ENCODE measurements around the gene MELTF. TPM values are rescaled to one million over a fixed set of nuclear protein-coding genes. Genes with fewer than 3 reads are reported as not detected.
A peak's percentile ranks its signal among the peaks of the same experiment; 100 is the strongest.

MELTF gene
- total RNA-seq, 1 experiment from 2014 or later: 9.2 TPM

- Mint-ChIP-seq H3K4me1 (peaks cover 2 to 11% of the 10 kb centered on the region in 2 experiments; a peak in 3 of 4 replicates), H3K27ac (no peak overlapping the region; a peak in 1 of 7 replicates), H3K9me3 (no peaks in the 10 kb centered on the region; a peak in 1 of 5 replicates), H3K27me3 (ENCODE audit: low read depth) (peaks cover 3% of the 10 kb centered on the region; the same call in 1 of the 2 replicates), H3K4me3 (no peak overlapping the region), H3K36me3 (ENCODE audit: insufficient read depth in 1 of 3, low read depth in 3 of 3) (no peaks in the 10 kb centered on the region)
- no peak for TF ChIP-seq CTCF (conservative IDR thresholded peaks at IDR 0.05)
- Histone ChIP-seq H3K4me2 (ENCODE audit: insufficient read depth, insufficient read length, low read length) (no peak overlapping the region), H3K27me3 (ENCODE audit: insufficient read depth, low read length) (0 out of 2 replicates have a peak, but pooled peaks cover 2% of the 10 kb centered on the region), H4K8ac (replicated peaks; ENCODE audit: insufficient read length, low read depth, low read length) (no peak overlapping the region), H3K79me1 (ENCODE audit: insufficient read depth, low read depth, low read length, poor library complexity, severe bottlenecking) (no peaks in the 10 kb centered on the region), H2BK12ac (ENCODE audit: insufficient read length, low read depth, low read length) (no peak overlapping the region), H4K20me1 (ENCODE audit: control insufficient read depth, insufficient read depth, insufficient read length) (no peaks in the 10 kb centered on the region), H3K4me1 (ENCODE audit: insufficient read depth, low read length) (no peaks in the 10 kb centered on the region), H2BK15ac (ENCODE audit: low read depth, low read length) (no peak overlapping the region), H2AFZ (ENCODE audit: low read length) (no peak overlapping the region), H4K91ac (ENCODE audit: insufficient read length, low read depth, low read length) (no peak overlapping the region), H3K79me2 (ENCODE audit: insufficient read depth, low read length) (no peaks in the 10 kb centered on the region), H3K18ac (ENCODE audit: insufficient read length, low read depth, low read length) (no peak overlapping the region), H2BK120ac (ENCODE audit: low read depth, low read length, poor library complexity, severe bottlenecking) (no peak overlapping the region), H3K9me3 (ENCODE audit: control insufficient read depth, low read depth, low read length) (no peaks in the 10 kb centered on the region), H3K4ac (ENCODE audit: low read depth, low read length) (no peak overlapping the region), H4K5ac (ENCODE audit: insufficient read length, low read depth, low read length) (no peak overlapping the region), H3K23me2 (ENCODE audit: insufficient read length, low read depth, low read length, poor library complexity, severe bottlenecking) (no peaks in the 10 kb centered on the region), H2BK5ac (ENCODE audit: insufficient read length, low read length) (no peak overlapping the region), H3K9ac (ENCODE audit: extremely low read depth, insufficient read length, low read length) (no peak overlapping the region), H2BK20ac (ENCODE audit: low read depth, low read length, poor library complexity, severe bottlenecking) (no peak overlapping the region), H3K14ac (ENCODE audit: insufficient read depth, low read length) (no peak overlapping the region), H3K23ac (ENCODE audit: insufficient read length, low read depth, low read length) (no peak overlapping the region), H3K27ac (ENCODE audit: insufficient read length, low read depth, low read length) (no peak overlapping the region), H2AK5ac (ENCODE audit: insufficient read length, low read length) (no peak overlapping the region), H3K56ac (ENCODE audit: insufficient read length, low read depth, low read length) (no peak overlapping the region), H3T11ph (ENCODE audit: low read length) (no peak overlapping the region)
- WGBS (ENCODE audit: extremely low coverage, insufficient read length, low lambda C conversion rate): no CpG with 5 or more reads among the region's 15 CpGs
- DNase-seq: peak; percentile 22
Observed at GRCh38 chr3:196997311-196997710, 32.3 kb downstream of the MELTF start.

Measured in H9 (cell line).